Testis (tissue), 2 donors: ENCODE data around the gene SLC2A5.

Experiments
- POLR2A ChIP-seq: fragments of 450-650 bp; IDR thresholded peaks from one replicate; pipeline ENCODE4 v1.6.1; 2017; ENCODE audit warnings: antibody characterized with exemption, mild to moderate bottlenecking, moderate library complexity
- TF ChIP-seq, protein P1 (sequence below), 3 experiments: fragments of 450-650 bp in 2 of 3; fragments of 200-600 bp in 1 of 3; sonication (generic) in 1 of 3; IDR thresholded peaks; one replicate each; pipeline ENCODE4 v1.5.1; 2016 to 2019; ENCODE audit warnings: antibody characterized with exemption in 3 of 3, mild to moderate bottlenecking in 2 of 3, moderate library complexity in 1 of 3

DNA sequence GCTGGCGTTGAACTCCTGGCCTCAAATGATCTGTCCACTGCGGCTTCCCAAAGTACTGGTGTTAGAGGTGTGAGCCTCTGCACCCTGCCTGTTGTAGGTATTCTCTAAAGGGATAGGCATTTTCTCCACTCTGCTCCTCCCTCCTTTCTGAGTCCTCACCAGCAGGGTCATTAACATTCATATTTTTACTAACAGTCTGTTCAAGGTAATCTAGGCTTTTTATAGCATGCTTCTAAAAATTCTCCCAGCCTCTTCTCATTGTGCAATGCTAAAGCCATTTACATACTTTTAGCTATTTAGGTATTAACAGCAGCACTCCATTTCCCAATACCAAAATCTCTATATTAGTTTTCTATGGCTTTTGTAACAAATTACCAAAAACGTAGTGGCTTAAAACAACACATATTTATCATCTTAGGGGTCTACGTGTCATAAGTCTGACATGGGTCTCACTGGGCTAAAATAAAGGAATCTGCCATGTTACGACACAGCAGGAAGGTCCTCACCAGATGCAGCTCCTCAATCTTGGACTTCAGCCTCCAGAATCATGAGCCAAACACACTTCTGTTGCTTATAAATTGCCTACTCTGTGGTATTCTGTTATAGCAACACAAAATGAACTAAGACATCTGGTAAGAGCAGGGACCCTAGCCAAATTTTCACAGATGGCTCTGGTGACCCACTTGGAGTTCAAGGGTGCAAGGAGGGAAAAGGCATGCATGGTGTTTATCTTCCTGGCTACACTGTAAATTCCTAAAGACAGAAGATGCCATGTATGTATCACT is 40.3 kb downstream of the SLC2A5 start:
- TF ChIP-seq, protein P1, sequence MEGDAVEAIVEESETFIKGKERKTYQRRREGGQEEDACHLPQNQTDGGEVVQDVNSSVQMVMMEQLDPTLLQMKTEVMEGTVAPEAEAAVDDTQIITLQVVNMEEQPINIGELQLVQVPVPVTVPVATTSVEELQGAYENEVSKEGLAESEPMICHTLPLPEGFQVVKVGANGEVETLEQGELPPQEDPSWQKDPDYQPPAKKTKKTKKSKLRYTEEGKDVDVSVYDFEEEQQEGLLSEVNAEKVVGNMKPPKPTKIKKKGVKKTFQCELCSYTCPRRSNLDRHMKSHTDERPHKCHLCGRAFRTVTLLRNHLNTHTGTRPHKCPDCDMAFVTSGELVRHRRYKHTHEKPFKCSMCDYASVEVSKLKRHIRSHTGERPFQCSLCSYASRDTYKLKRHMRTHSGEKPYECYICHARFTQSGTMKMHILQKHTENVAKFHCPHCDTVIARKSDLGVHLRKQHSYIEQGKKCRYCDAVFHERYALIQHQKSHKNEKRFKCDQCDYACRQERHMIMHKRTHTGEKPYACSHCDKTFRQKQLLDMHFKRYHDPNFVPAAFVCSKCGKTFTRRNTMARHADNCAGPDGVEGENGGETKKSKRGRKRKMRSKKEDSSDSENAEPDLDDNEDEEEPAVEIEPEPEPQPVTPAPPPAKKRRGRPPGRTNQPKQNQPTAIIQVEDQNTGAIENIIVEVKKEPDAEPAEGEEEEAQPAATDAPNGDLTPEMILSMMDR (IDR thresholded peaks at IDR 0.05), result no peak
- TF ChIP-seq POLR2A, result no peak
